ENCODE measurements around the gene ZC3H11A. TPM values are rescaled to one million over a fixed set of nuclear protein-coding genes. Genes with fewer than 3 reads are reported as not detected.

Gene ZC3H11A
- total and polyA plus RNA-seq, 2 experiments from 2014 or later = 28.2 to 97.3 TPM

GRCh38 chr1:203843435-203843834 lies 48.0 kb downstream of the ZC3H11A start (continued):
- TF ChIP-seq REST (IDR thresholded peaks at IDR 0.05; ENCODE audit: unreplicated experiment) (no peak), ZNF114 (CRISPR knock-in tag; IDR thresholded peaks at IDR 0.05) (no peak), STAT1 (IDR thresholded peaks at IDR 0.05; ENCODE audit: unreplicated experiment) (no peak)

Small RNAs within 50 kb of the gene (small RNA-seq; reads per million reads assigned to genes)
- gene ZC3H11A (ENCODE audit: low replicate concordance) = 1.2 reads per million, percentile 68 among the genes with 10 or more reads in this experiment

Other genes starting within 250 kb of the ZC3H11A start
- 14.6 and 15.8 TPM in 2 replicates for gene ATP2B4, start 168.8 kb upstream of the ZC3H11A start, total RNA-seq (2014; rRNA removed; shearing (Covaris generic))
- gene ATP2B4, start 168.8 kb upstream of the ZC3H11A start, polyA plus RNA-seq (2016; fragmentation: Nextera tagmentation; extraction: Ambion mirVana) = 4.3 and 5.5 TPM in 2 replicates
- not detected in 2 replicates for gene LAX1, start 30.4 kb upstream of the ZC3H11A start, total RNA-seq (2014; rRNA removed; shearing (Covaris generic))
- not detected in 2 replicates for gene LAX1, start 30.4 kb upstream of the ZC3H11A start, polyA plus RNA-seq (2016; fragmentation: Nextera tagmentation; extraction: Ambion mirVana)
- gene ZBED6, start within 50 bp of the ZC3H11A start, total RNA-seq (2014; rRNA removed; shearing (Covaris generic)) = 4.8 and 9.0 TPM in 2 replicates
- gene ZBED6, start within 50 bp of the ZC3H11A start, polyA plus RNA-seq (2016; fragmentation: Nextera tagmentation; extraction: Ambion mirVana) = 1.9 and 2.5 TPM in 2 replicates
- 99.3 and 105 TPM in 2 replicates for gene SNRPE, start 66.0 kb downstream of the ZC3H11A start, total RNA-seq (2014; rRNA removed; shearing (Covaris generic))
- 885 and 904 TPM in 2 replicates for gene SNRPE, start 66.0 kb downstream of the ZC3H11A start, polyA plus RNA-seq (2016; fragmentation: Nextera tagmentation; extraction: Ambion mirVana)